ENCODE measurements around the gene CARS2. TPM values are rescaled to one million over a fixed set of nuclear protein-coding genes. Genes with fewer than 3 reads are reported as not detected.
"Not testable (repeated sequence)": the region's sequence is repeated elsewhere in the genome, so short reads cannot be mapped to it uniquely, and the experiment has no call there.

CARS2 gene
- total RNA-seq, 4 donors from 2014 or later, result 50.6 to 123 (median 97.7) TPM

DNA sequence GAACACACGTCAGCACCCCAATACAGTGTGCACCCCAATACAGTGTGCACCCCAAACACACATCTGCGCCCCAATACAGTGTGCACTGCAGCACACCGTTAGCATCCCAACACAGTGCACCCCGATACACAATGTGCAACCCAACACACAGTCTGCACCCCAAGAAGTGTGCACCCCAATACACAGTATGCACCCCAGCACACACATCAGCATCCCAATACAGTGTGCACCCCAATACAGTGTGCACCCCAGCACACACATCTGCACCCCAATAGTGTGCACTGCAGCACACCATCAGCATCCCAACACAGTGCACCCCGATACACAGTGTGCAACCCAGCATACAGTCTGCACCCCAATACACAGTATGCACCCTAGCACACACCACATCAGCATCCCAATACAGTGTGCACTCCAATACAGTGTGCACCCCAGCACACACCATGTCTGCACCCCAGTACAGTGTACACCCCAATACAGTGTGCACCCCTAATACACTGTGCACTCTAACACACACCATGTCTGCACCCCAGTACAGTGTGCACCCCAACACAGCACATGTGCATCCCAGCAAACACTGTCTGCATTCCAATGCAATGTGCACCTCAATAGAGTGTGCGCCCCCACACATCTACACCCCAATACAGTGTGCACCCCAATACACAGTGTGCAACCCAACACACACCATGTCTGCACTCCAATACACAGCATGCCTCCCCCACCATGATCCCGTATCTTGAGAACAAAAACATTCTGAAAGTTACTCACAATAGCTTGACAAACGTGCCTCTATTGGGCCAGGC, 855 bp upstream of the CARS2 start:
- Histone ChIP-seq H3K27me3 (no peaks in the 10 kb centered on the region), H3K4me3 (peak overlapping the region; percentile 49 to 95 (median 72)), H3K27ac (peak overlapping the region; percentile 67 to 92 (median 84)), H3K4me1 (peaks cover 0 to 24% (median 5%) of the 10 kb centered on the region in 4 donors), H3K36me3 (no peaks in the 10 kb centered on the region), H3K9me3 (no peaks in the 10 kb centered on the region)
- TF ChIP-seq POLR2A (IDR thresholded peaks at IDR 0.05), result no peak
- TF ChIP-seq, protein P1, sequence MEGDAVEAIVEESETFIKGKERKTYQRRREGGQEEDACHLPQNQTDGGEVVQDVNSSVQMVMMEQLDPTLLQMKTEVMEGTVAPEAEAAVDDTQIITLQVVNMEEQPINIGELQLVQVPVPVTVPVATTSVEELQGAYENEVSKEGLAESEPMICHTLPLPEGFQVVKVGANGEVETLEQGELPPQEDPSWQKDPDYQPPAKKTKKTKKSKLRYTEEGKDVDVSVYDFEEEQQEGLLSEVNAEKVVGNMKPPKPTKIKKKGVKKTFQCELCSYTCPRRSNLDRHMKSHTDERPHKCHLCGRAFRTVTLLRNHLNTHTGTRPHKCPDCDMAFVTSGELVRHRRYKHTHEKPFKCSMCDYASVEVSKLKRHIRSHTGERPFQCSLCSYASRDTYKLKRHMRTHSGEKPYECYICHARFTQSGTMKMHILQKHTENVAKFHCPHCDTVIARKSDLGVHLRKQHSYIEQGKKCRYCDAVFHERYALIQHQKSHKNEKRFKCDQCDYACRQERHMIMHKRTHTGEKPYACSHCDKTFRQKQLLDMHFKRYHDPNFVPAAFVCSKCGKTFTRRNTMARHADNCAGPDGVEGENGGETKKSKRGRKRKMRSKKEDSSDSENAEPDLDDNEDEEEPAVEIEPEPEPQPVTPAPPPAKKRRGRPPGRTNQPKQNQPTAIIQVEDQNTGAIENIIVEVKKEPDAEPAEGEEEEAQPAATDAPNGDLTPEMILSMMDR (IDR thresholded peaks at IDR 0.05), result no peak
- DNase-seq, result no peak

DNA sequence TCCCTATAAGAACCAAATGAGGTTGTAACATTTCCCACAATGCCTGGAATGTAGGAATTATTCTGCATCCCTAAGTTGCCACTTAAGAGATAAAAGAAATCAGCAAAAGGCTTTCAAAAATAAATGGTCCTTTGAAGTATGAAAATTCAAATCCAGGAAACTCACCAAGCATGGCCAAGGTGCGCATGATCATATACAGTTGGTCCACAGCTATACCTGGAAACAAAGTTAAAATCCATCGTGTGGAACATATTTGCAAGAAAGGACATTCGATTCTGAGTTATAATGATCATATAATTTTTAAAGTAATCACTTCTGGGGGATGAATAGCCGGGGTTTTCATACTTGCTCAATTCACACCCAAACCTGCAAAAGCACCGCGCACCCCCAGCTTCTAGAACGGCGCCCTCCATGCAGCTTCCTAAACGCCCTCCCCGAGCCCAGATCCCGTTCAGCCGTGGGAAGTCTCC, 525 bp downstream of the CARS2 start:
- Histone ChIP-seq H3K4me1 (peaks cover 0 to 16% (median 4%) of the 10 kb centered on the region in 4 donors), H3K36me3 (peaks cover 0 to 10% (median 0%) of the 10 kb centered on the region in 3 donors), H3K9me3 (no peaks in the 10 kb centered on the region), H3K27ac (peak overlapping the region; percentile 67 to 92 (median 84)), H3K4me3 (peak overlapping the region; percentile 49 to 95 (median 72)), H3K27me3 (no peaks in the 10 kb centered on the region)
- TF ChIP-seq, protein P1 (IDR thresholded peaks at IDR 0.05), result no peak
- no peak for TF ChIP-seq POLR2A (IDR thresholded peaks at IDR 0.05)
- no peak for DNase-seq

DNA sequence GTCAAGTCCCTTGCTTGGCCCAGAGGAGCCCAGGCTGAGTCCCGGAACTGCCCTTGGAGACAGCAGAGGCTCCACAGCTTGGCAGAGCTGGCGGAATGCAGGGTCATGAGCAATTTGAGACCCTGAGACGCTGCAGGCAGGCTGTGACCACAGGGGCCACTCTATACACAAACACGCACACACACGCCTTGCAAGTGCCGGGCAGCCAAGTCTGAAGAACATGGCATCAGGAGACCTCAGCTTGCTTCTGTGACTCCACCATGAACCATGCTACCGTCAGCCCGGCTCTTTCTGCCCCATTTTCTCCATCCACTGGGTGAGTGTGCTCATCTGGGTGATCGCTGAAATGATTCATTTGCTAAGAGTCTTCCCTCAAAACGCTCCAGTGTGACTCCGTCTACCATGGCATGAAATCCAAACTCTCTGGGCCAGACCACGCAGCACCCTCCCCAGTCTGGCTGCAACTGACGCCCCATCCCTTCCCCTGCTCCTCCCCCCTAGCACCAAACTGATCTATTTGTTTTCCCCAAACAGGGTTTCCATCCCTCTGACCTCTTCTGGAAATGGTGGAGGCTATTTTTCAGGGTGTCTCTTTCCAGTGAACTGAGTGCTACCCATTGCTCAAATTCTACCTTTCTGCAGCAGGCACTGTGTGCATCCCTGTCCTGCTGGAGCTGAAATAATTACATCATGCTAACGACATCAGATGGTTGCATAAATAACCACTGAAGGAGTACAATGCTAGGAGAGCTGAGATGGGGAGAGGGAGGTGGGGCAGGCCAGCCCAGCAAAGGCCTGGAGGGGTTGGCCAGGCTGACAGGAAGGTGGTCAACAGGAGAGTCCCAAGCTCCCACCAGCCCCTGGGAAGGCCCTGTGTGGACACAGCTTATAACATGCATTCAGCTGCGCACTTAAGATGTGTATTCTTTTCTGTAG, 3.1 kb downstream of the CARS2 start:
- H3K9me3 ChIP-seq, result no peaks in the 10 kb centered on the region
- H3K27me3 ChIP-seq, result no peaks in the 10 kb centered on the region
- no peak for DNase-seq
- peak overlapping the region in 1 of 4 donors; percentile 3 for H3K27ac ChIP-seq
- H3K36me3 ChIP-seq, result peaks cover 0 to 36% (median 0%) of the 10 kb centered on the region in 3 donors
- H3K4me1 ChIP-seq, result peaks cover 0 to 16% (median 4%) of the 10 kb centered on the region in 4 donors
- TF ChIP-seq POLR2A (IDR thresholded peaks at IDR 0.05), result no peak
- TF ChIP-seq, protein P1 (IDR thresholded peaks at IDR 0.05), result no peak
- no peak overlapping the region for H3K4me3 ChIP-seq

DNA sequence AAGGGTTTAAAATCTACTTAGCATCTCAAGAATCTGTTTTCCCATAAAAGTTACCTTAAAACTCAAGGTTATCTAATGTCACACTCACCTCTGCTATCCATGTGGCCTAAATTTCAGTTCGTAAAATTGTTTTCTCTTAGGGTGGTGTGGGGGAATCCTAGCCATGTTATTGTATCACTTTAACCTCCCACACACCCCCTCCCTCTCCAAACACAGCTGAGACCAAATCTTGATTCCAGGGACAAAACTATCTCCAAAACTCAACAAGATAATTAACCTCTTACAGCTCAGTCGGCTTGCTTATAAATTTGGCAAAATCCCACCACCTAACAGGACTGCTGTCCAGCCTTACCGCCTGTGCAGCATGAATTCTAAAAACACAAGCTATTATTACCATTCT, 3.8 kb downstream of the CARS2 start:
- Histone ChIP-seq H3K4me3 (no peak overlapping the region), H3K27me3 (no peaks in the 10 kb centered on the region), H3K9me3 (no peaks in the 10 kb centered on the region), H3K4me1 (peaks cover 0 to 16% (median 4%) of the 10 kb centered on the region in 4 donors), H3K27ac (no peak overlapping the region), H3K36me3 (peaks cover 0 to 44% (median 0%) of the 10 kb centered on the region in 3 donors)
- no peak for TF ChIP-seq POLR2A (IDR thresholded peaks at IDR 0.05)
- TF ChIP-seq, protein P1 (IDR thresholded peaks at IDR 0.05), result no peak
- no peak for DNase-seq

DNA sequence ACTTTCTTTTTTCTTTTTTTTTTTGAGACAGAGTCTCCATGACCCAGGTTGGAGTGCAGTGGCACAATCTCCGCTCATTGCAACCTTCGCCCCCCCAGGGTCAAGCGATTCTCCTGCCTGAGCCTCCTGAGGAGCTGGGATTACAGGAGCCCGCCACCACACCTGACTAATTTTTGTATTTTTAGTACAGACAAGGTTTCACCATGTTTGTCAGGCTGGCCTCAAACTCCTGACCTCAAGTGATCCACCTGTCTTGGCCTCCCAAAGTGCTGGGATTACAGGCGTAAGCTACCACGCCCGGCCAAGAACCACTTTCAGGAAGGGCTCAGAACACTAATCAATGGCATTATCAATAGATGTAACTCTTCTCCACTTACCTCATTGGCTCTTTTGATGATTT, 4.9 kb downstream of the CARS2 start:
- H3K27me3 ChIP-seq, H3K27ac ChIP-seq, H3K4me3 ChIP-seq, H3K9me3 ChIP-seq, DNase-seq: not testable (repeated sequence)
- Histone ChIP-seq H3K36me3 (peaks cover 0 to 52% (median 0%) of the 10 kb centered on the region in 3 donors), H3K4me1 (peaks cover 0 to 11% (median under 1%) of the 10 kb centered on the region in 4 donors)

All from Peyer's patch (tissue), 4 donors.